Tibial artery (tissue), 4 donors: ENCODE results near the gene ITGA4.

Experiments used
- DNase-seq, 2 donors: peaks; one replicate each; pipeline ENCODE4 v3.0.0-alpha.2; 2019
- H3K27ac ChIP-seq, 2 donors: fragments of 200-600 bp; sonication (generic) in 1 of 2; 1 replicate in 1 of 2; 2 replicates in 1 of 2; pipeline ENCODE4 v1.5.1; 2018 to 2019; ENCODE audit warnings: mild to moderate bottlenecking in 1 of 2
- H3K27me3 ChIP-seq, 2 donors: fragments of 200-600 bp; sonication (generic) in 1 of 2; one replicate each; pipeline versions ENCODE4 v1.5.1 to v1.6.0; 2016 to 2019
- H3K36me3 ChIP-seq, 3 donors: fragments of 200-600 bp; sonication (generic) in 2 of 3; one replicate each; pipeline ENCODE4 v1.5.1; 2016 to 2019; ENCODE audit warnings: mild to moderate bottlenecking in 2 of 3
- H3K4me1 ChIP-seq, 4 donors: fragments of 200-600 bp; sonication (generic) in 2 of 4; 1 replicate in 3 of 4; 2 replicates in 1 of 4; pipeline ENCODE4 v1.5.1; 2016 to 2019
- H3K4me3 ChIP-seq, 2 donors: fragments of 200-600 bp; sonication (generic) in 1 of 2; 1 replicate in 1 of 2; 2 replicates in 1 of 2; pipeline ENCODE4 v1.5.1; 2018 to 2019; ENCODE audit warnings: mild to moderate bottlenecking in 2 of 2
- H3K9me3 ChIP-seq, 3 donors: fragments of 200-600 bp; sonication (generic) in 1 of 3; one replicate each; pipeline ENCODE4 v1.5.1; 2016 to 2019
- intact Hi-C: fragments of 100-400 bp; cut with DNase I; formaldehyde crosslinking; loops from one replicate; pipeline ENCODE4 v1.15.0; 2023; ENCODE audit warnings: low total_unique reads
- TF ChIP-seq, protein P1 (sequence below), 2 experiments: fragments of 200-600 bp in 1 of 2; fragments of 450-650 bp in 1 of 2; IDR thresholded peaks; one replicate each; pipeline ENCODE4 v1.5.1; 2017 to 2019; ENCODE audit warnings: antibody characterized with exemption in 2 of 2, mild to moderate bottlenecking in 1 of 2, moderate library complexity in 1 of 2

Gene ITGA4

GRCh38 chr2:181540421-181540820 is 83.2 kb downstream of the ITGA4 start:
- Histone ChIP-seq H3K27me3 (no peaks in the 10 kb centered on the region), H3K36me3 (no peaks in the 10 kb centered on the region), H3K4me3 (no peak overlapping the region), H3K9me3 (no peaks in the 10 kb centered on the region), H3K27ac (no peak overlapping the region), H3K4me1 (no peaks in the 10 kb centered on the region)
- TF ChIP-seq, protein P1, sequence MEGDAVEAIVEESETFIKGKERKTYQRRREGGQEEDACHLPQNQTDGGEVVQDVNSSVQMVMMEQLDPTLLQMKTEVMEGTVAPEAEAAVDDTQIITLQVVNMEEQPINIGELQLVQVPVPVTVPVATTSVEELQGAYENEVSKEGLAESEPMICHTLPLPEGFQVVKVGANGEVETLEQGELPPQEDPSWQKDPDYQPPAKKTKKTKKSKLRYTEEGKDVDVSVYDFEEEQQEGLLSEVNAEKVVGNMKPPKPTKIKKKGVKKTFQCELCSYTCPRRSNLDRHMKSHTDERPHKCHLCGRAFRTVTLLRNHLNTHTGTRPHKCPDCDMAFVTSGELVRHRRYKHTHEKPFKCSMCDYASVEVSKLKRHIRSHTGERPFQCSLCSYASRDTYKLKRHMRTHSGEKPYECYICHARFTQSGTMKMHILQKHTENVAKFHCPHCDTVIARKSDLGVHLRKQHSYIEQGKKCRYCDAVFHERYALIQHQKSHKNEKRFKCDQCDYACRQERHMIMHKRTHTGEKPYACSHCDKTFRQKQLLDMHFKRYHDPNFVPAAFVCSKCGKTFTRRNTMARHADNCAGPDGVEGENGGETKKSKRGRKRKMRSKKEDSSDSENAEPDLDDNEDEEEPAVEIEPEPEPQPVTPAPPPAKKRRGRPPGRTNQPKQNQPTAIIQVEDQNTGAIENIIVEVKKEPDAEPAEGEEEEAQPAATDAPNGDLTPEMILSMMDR (IDR thresholded peaks at IDR 0.05) = no peak
- intact Hi-C loops = no loop called here
- DNase-seq = no peak

DNA sequence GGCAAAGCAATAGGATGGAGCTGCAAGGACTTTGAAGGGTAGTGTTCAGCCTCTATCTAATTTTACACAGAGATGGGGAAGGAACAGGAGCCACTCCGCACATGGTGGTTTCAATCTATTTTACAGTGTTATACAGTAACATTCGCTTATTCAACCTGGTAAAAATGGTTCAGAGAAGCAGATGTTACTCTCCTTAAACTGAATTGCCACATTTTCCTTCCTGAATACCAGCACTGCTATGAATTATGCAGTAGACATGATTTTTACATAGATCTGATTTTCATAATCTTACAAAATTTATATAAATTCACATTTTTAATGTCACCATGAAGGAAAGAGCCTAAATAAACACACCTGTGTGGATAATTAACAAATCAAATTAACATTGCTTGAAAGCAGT is 85.0 kb downstream of the ITGA4 start:
- TF ChIP-seq, protein P1 (IDR thresholded peaks at IDR 0.05) = no peak
- no peaks in the 10 kb centered on the region for H3K4me1 ChIP-seq
- no peak for DNase-seq
- no peak overlapping the region for H3K27ac ChIP-seq
- intact Hi-C loops = no loop called here
- H3K36me3 ChIP-seq = no peaks in the 10 kb centered on the region
- H3K4me3 ChIP-seq = no peak overlapping the region
- no peaks in the 10 kb centered on the region for H3K27me3 ChIP-seq
- no peaks in the 10 kb centered on the region for H3K9me3 ChIP-seq

GRCh38 chr2:181546086-181546485 is 88.9 kb downstream of the ITGA4 start:
- no peak overlapping the region for H3K27ac ChIP-seq
- no peak for DNase-seq
- H3K9me3 ChIP-seq = no peaks in the 10 kb centered on the region
- H3K36me3 ChIP-seq = no peaks in the 10 kb centered on the region
- no peaks in the 10 kb centered on the region for H3K27me3 ChIP-seq
- no peaks in the 10 kb centered on the region for H3K4me1 ChIP-seq
- TF ChIP-seq, protein P1 (IDR thresholded peaks at IDR 0.05) = no peak
- H3K4me3 ChIP-seq = no peak overlapping the region
- intact Hi-C loops = no loop called here

GRCh38 chr2:181552808-181553207 is 95.6 kb downstream of the ITGA4 start:
- Histone ChIP-seq H3K9me3 (no peaks in the 10 kb centered on the region), H3K27ac (no peak overlapping the region), H3K27me3 (no peaks in the 10 kb centered on the region), H3K4me1 (no peaks in the 10 kb centered on the region), H3K4me3 (no peak overlapping the region), H3K36me3 (no peaks in the 10 kb centered on the region)
- DNase-seq = no peak
- TF ChIP-seq, protein P1 (IDR thresholded peaks at IDR 0.05) = no peak
- intact Hi-C loops = no loop called here

DNA sequence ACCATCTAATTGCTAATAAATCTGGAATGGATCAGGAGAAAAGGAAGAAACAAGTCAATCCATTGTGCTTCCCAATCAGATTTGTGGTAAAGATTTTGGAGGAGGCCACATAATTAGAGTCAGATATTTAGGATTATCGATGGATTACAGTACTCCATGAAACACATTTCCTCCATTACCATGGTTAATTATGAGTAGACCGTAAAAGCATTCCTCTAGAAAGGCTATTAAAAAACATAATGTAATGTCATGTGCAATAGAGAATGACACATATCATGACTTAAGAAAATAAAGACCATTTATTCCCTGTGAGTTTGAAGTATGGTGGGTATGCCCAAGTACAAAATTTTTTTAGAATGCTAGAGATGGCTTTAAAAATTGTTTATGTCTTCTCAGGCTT is 96.1 kb downstream of the ITGA4 start:
- H3K4me3 ChIP-seq = no peak overlapping the region
- no peaks in the 10 kb centered on the region for H3K36me3 ChIP-seq
- intact Hi-C loops = no loop called here
- no peak overlapping the region for H3K27ac ChIP-seq
- no peaks in the 10 kb centered on the region for H3K27me3 ChIP-seq
- no peaks in the 10 kb centered on the region for H3K4me1 ChIP-seq
- no peaks in the 10 kb centered on the region for H3K9me3 ChIP-seq
- DNase-seq = no peak
- TF ChIP-seq, protein P1 (IDR thresholded peaks at IDR 0.05) = no peak
